HG03520 (cell line): ENCODE measurements around the gene SEMA5A.

Source experiments
- ATAC-seq: cut with Tn5 transposase; IDR thresholded peaks from one replicate; pipeline ENCODE4 v1.9.1; 2021; ENCODE audit warnings: mild to moderate bottlenecking, moderate library complexity; ENCODE audit not compliant: unreplicated experiment

Gene SEMA5A

DNA sequence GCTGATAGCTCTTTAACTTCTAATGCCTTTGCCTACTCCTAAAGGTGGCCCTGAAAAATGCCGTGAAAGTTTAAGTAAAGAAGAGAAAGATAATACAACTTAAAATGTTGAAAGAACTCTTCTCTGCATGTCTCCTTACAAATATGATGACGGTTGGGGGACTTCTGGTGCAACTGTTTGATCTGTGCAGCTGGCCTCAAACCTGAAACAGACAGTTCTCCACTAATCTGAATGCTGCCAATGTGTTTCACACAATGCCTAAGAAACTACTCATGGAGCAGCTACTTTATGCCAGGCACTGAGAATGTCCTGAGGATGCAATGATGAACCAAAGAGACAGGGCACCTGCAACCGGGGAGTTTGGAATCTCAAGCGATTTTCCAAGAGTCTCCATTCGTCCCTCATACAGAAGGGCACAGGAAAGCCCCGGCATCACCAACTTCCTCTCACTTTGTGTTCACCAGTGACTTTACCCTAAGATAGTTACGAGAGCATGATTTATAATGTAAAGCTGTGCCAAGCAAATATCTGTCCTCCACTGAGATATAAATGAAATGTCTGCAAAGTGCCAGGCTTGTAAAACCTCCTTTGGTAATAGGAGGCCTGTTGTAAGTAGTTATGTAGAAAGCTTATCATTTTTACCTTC lies 455.4 kb downstream of the SEMA5A start:
- ATAC-seq, result no peak

DNA sequence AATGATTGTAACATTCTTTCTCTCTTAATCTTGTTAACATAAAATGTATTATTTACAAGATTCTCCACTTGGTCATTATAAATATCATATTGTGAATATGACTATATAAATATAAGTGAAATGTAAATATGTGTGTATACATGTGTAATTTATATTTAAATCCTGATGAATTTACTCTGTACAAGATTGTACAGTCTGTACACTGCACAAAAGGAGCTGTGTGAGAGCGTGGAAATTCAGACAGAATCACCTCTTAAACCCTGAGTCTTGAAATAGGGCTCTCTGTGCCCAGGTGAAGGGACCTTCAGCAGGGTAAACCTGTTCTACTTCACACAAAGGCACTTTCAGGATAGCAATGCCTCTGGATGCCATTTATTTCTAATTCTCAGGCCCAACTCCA lies 456.0 kb downstream of the SEMA5A start:
- ATAC-seq, result no peak

DNA sequence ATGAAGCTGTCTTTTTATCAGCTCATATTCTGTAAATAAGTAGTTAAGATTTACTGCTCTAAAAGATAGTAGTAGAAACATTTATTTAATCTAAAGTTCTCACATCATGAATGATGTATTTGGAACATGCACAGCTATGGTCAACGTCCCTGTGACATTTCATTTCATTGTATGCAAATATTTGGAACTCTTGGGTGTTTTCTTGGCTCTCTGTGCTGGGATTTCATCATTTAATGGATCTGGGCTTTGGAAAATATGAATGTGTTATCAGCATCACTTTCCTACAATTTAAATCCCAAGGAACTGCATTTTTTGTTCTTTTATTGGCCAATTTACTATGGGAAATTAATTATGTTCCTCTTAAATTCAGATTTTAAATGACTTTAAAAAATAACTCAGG lies 462.9 kb downstream of the SEMA5A start:
- no peak for ATAC-seq

- no peak for ATAC-seq
Measured at GRCh38 chr5:9072701-9073100, 473.2 kb downstream of the SEMA5A start.

DNA sequence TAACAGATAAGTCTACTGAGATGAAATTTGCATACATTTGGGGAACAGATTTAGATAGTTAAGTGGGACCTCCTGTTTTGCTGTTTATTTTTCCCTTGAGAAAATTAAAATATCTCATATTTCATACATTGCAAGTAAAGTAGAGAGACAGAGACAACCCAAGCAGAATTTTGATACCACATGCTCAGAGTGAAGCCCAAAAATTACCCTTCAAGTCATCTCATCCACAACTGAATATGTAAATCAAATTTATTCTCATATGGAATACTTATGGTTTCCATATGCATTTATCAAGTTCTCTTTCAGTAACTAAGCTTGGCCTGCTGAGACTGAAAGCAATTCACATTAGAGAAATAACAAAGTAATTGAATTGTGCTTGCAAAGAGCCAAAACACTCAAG lies 474.4 kb downstream of the SEMA5A start:
- ATAC-seq, result no peak

DNA sequence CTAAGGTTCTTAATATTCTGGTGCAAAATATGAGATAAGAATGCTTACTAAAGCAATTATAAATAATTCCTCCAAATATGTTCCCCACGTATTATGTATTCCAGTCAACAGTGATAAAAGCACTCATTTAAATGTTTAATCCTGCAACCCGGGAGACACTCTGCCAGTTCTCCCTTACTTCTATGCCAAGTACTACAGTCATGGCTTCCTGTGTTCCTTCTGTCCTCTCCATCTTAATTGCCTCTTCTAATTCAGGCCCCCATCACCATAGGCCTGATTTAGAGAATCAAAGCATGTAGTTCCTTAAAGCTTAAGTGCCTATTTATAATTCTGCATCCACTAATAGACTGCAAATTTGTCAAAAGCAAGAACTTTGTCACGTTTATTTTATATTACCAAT lies 474.8 kb downstream of the SEMA5A start:
- no peak for ATAC-seq

DNA sequence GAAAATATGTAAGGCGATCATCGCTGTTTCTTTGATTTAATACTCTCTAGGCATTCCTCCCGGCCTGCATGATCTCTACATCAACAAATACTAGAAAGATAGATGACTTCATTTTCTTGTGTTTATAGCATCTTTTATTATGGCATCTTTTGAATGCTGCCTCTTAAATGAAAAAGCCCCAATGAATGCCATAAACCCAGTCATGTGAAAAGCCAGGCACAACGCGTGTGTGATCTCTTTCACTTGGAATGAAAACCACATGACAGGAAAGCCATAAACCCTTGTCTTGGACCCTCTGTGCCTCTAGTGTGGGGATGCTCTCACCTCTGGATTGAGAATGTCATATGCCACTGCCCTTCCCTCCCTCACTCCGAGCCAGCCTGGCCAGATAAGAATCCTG lies 476.2 kb downstream of the SEMA5A start:
- no peak for ATAC-seq

- ATAC-seq, result no peak
Measured at GRCh38 chr5:9067154-9067553, 478.7 kb downstream of the SEMA5A start.

- no peak for ATAC-seq
Measured at GRCh38 chr5:9066349-9066748, 479.5 kb downstream of the SEMA5A start.

DNA sequence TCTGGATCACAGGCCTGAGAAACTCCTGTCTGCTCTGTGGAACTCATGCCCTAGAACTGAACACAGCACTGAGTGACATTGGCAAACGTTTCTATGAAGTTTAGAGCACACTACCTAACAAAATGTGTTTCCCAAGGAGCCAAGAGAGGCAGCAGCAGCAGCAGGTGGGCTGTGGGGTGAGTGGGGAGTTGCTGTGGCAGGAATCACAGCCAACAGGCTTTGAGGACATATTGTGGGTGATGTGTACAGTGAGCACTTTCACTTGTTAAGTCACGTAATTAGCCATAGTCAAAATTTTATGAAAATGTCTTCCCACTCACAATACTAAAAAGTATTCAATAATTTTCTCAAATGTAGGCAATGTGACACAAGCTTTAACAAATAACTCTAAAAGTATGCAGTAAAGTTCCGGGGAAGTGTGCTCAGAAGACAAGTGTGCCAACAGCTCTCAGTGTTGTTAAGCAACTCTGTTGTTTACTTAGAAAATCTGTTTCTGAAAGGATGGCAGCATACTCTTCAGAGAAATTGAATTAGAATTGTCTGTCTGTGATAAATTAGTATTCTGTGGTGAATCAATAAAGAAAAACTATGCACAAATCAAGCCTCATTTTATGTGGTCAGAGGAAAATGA lies 482.1 kb downstream of the SEMA5A start:
- no peak for ATAC-seq

DNA sequence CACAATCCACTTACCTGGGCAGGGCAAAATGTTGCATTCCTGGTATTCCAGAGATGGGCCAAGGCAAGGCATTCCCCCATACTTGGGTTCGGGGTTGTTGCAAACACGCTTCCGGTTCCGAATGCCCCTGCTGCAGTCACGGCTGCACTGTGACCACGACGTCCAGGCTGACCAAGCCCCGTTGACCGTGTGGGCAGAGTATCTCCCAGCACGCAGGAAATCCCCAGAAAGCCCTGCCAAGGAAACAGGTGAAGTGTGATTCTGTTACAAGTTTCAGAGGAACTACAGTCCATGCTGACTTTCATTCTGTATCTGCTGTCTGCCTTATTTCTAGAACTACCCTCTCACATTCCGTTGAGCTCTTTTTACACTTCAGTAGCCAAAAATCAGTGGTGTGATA lies 483.0 kb downstream of the SEMA5A start:
- no peak for ATAC-seq

GRCh38 chr5:9059920-9060691 lies 485.8 kb downstream of the SEMA5A start:
- no peak for ATAC-seq

- no peak for ATAC-seq
Measured at GRCh38 chr5:9058666-9059065, 487.2 kb downstream of the SEMA5A start.

DNA sequence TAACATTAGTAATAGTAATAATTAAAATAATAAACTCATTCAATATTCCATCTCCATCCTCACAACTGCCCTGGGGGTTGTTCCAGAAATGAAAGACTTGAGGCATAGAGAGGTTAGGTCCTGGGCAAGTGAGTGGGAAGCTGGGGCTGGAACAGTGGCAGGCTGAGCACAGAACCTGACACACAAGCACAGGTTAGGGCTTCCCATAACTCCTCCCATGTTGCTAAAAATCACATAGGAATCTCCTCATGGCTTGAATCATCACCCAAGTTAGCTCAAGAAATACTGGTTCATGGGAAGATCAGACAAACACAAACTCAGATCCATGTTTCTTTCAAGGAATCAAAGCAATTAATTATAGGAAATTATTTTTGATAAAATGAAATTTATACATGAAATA lies 487.7 kb downstream of the SEMA5A start:
- no peak for ATAC-seq

- no peak for ATAC-seq
Measured at GRCh38 chr5:9057406-9058000, 488.4 kb downstream of the SEMA5A start.

- no peak for ATAC-seq
Measured at GRCh38 chr5:9056046-9056445, 489.8 kb downstream of the SEMA5A start.

- no peak for ATAC-seq
Measured at GRCh38 chr5:9054821-9055589, 490.9 kb downstream of the SEMA5A start.

- ATAC-seq, result no peak
Measured at GRCh38 chr5:9054322-9054721, 491.6 kb downstream of the SEMA5A start.

- no peak for ATAC-seq
Measured at GRCh38 chr5:9052421-9052820, 493.5 kb downstream of the SEMA5A start.

GRCh38 chr5:9051779-9052178 lies 494.1 kb downstream of the SEMA5A start:
- no peak for ATAC-seq

DNA sequence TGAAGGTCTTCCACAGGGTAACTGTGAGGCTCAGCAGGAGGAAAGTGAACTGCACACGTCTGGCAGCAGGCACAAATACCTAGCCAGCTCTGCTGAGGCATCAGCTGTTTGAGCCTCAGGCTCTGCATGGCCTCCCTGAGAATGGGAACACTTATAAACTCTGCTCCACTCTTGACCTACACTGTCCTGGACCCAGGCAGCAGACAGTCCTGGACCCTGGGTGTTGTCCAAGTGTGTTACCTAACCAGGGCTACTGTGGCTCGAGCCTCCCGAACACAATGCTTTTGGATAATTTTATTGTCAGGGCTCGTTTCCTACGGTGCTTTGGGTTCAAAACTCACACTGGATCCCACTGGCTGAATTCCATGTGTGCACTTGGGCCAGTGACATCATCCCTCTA lies 497.9 kb downstream of the SEMA5A start:
- ATAC-seq, result no peak
